ENCODE results near the gene PGBD5.

PGBD5 gene

DNA sequence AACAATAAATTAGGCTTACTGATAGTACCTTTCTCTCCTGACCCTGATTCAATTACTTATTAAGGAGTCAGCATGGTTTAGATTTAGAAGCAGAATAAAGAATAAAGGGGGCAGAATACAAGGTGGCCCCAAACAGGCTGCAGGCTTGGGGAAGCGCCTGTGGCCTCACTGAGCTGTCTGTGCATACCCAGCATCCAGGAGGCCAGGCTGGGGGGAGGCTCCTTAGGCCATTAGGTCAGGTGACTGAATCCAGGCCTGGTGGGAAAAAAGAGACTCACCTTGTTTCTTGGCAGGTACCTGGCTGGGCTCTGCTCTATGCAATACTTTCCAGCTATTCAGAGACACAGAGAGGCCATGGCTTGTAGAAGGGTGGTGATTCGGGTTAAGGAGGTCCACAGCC, 38.8 kb downstream of the PGBD5 start:
- no peak for DNase-seq (ENCODE audit: low read depth, low spot score)
- H3K4me3 ChIP-seq (ENCODE audit: low read depth, low read length) = no peak overlapping the region
- TF ChIP-seq, protein P1, sequence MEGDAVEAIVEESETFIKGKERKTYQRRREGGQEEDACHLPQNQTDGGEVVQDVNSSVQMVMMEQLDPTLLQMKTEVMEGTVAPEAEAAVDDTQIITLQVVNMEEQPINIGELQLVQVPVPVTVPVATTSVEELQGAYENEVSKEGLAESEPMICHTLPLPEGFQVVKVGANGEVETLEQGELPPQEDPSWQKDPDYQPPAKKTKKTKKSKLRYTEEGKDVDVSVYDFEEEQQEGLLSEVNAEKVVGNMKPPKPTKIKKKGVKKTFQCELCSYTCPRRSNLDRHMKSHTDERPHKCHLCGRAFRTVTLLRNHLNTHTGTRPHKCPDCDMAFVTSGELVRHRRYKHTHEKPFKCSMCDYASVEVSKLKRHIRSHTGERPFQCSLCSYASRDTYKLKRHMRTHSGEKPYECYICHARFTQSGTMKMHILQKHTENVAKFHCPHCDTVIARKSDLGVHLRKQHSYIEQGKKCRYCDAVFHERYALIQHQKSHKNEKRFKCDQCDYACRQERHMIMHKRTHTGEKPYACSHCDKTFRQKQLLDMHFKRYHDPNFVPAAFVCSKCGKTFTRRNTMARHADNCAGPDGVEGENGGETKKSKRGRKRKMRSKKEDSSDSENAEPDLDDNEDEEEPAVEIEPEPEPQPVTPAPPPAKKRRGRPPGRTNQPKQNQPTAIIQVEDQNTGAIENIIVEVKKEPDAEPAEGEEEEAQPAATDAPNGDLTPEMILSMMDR (IDR thresholded peaks at IDR 0.05; ENCODE audit: low read depth, low read length) = no peak
- in situ Hi-C loops (cut with HindIII; ENCODE audit: low sequenced_read_pairs) = no loop called here

DNA sequence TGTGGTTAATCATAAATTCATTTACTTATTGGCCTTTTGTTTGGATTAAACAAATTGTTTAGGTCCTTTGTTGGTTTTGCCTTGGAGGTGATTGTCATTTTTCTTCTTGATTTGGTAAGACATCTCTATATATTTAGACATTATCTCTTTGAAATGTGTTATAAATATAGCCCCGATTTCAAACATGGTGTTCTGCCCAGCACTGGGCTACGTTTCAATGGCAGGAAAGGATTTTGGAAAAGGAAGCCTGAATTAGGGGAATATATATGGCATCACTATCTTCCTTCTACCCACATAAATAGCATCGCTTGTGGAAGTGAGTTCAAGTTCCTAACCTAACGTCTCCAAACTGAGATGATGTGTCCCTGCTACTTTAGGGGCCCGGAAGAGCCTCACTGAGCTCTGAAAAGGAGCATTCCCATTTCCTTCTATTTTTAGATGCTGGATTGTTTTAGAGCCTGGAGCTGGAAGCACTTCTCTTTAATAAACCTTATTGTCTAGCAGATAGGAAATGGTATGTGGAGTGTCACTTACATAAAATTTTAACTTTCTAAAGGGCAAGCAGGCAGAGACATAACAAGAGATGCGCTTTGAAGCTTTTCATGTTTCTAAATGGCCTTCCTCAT, 39.4 kb downstream of the PGBD5 start:
- H3K4me3 ChIP-seq (ENCODE audit: low read depth, low read length) = no peak overlapping the region
- in situ Hi-C loops (cut with HindIII; ENCODE audit: low sequenced_read_pairs) = no loop called here
- TF ChIP-seq, protein P1 (IDR thresholded peaks at IDR 0.05; ENCODE audit: low read depth, low read length) = no peak
- DNase-seq (ENCODE audit: low read depth, low spot score) = no peak

DNA sequence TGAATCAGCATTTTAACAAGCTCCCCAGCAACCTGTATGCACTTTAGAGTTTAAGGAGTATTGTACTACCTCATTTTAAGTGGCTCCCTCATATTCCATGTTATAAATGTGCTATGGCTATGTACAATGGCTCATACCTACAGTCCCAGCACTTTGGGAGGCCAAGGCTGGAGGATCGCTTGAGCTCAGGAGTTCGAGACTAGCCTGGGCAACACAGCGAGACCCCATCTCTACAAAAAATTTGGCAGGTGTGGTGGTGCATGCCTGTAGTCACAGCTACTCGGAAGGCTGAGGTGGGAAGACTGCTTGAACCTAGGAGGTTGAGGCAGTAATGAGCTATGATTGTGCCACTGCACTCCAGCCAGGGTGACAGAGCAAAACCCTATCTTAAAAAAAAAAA, 40.2 kb downstream of the PGBD5 start:
- H3K4me3 ChIP-seq (ENCODE audit: low read depth, low read length) = no peak overlapping the region
- TF ChIP-seq, protein P1 (IDR thresholded peaks at IDR 0.05; ENCODE audit: low read depth, low read length) = no peak
- DNase-seq (ENCODE audit: low read depth, low spot score) = no peak
- in situ Hi-C loops (cut with HindIII; ENCODE audit: low sequenced_read_pairs) = no loop called here

DNA sequence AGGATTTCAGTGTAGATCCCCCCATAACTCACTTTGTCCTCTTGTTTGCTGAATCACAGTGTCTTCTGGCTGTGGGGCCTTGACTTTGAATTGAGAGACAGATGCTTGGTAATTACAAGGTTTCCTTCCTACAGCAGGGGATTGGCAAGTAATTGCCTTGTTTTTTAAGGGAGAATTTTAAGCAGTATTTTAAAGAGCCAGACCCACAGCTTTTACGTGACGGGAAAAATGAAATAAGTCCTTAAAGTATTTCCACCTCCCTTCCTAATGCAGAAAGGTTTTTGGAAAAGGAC, 41.0 kb downstream of the PGBD5 start:
- H3K4me3 ChIP-seq (ENCODE audit: low read depth, low read length) = no peak overlapping the region
- DNase-seq (ENCODE audit: low read depth, low spot score) = no peak
- TF ChIP-seq, protein P1 (IDR thresholded peaks at IDR 0.05; ENCODE audit: low read depth, low read length) = no peak
- in situ Hi-C loops (cut with HindIII; ENCODE audit: low sequenced_read_pairs) = no loop called here

DNA sequence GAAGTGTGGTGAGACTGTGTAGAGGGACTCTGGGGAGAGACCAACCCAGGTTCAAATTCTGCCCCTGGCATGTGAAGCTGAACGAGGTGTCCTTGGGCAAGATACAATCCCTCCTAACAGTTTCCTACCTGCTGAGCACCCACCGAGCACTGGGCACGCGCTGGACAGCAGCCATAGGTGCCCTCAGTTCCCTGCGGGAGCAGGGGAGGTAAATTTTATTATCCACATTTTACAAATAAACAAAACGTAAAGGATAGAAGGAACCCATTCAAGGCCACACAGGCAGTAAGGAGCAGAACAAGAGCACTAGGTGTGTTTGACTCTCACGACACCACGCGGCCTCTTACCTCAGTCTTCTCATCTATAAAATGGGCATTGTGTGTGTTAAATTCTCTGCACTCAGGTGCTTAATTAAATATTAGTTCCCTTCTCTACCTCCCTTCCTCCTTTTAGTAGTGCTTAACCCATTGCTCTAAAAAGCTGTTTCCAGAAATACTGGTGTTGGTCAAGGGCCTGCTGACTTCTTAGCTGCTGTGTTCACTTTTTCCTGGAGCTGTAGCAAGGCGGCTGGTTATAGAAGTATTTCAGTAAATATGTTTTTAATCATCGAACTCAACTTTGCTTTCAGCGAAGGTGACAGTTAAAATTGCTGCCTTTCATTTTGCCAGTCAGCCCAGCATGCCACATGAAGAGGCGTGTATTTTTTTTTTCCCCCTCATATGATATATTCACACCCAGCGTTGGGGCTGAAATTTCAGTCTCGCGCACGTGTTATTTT, 41.6 kb downstream of the PGBD5 start:
- DNase-seq (ENCODE audit: low read depth, low spot score) = no peak
- in situ Hi-C loops (cut with HindIII; ENCODE audit: low sequenced_read_pairs) = no loop called here
- TF ChIP-seq, protein P1 (IDR thresholded peaks at IDR 0.05; ENCODE audit: low read depth, low read length) = no peak
- no peak overlapping the region for H3K4me3 ChIP-seq (ENCODE audit: low read depth, low read length)

DNA sequence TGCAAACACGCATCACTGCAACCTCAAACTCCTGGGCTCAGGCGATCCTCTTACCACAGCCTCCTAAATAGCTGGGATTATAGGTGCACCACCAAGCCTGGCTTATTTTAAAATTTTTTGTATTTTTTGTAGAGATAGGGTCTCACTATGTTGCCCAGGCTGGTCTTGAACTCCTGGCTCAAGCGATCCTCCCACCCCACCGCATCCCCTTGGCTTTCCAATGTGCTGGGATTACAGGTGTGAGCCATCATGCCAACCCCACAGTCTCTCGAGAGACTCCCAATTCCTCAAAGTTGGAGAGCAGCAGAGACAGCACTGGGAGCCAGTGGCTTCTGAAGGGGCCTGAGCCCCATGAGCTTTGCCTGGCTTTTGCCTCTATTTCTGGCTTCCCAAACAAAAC, 42.7 kb downstream of the PGBD5 start:
- no peak for DNase-seq (ENCODE audit: low read depth, low spot score)
- in situ Hi-C loops (cut with HindIII; ENCODE audit: low sequenced_read_pairs) = no loop called here
- TF ChIP-seq, protein P1 (IDR thresholded peaks at IDR 0.05; ENCODE audit: low read depth, low read length) = no peak
- H3K4me3 ChIP-seq (ENCODE audit: low read depth, low read length) = no peak overlapping the region

Data from astrocyte of the spinal cord (primary cell).